ENCODE results near the gene PPP1R13L.
A peak's percentile ranks its signal among the peaks of the same experiment; 100 is the strongest.
"Not testable (repeated sequence)": the region's sequence is repeated elsewhere in the genome, so short reads cannot be mapped to it uniquely, and the experiment has no call there.

The PPP1R13L gene

GRCh38 chr19:45344621-45345505 lies 60.0 kb downstream of the PPP1R13L start:
- DNase-seq, result no peak

GRCh38 chr19:45342911-45343310 lies 62.0 kb downstream of the PPP1R13L start:
- DNase-seq, result no peak

- no peak for DNase-seq
Observed at GRCh38 chr19:45340899-45341453, 63.9 kb downstream of the PPP1R13L start.

- no peak for DNase-seq
Observed at GRCh38 chr19:45340232-45340898, 64.5 kb downstream of the PPP1R13L start, which contains the start of gene KLC3. Gene KLC3 (plus strand): TSS chr19:45340750. CDS start chr19:45345542, 4,792 bp downstream.

- DNase-seq, result no peak
Observed at GRCh38 chr19:45339629-45340028, 65.2 kb downstream of the PPP1R13L start.

- no peak for DNase-seq
Observed at GRCh38 chr19:45336696-45337251, 68.1 kb downstream of the PPP1R13L start.

- DNase-seq, result not testable (repeated sequence)
Observed at GRCh38 chr19:45334881-45335280, 70.0 kb downstream of the PPP1R13L start.

GRCh38 chr19:45333609-45334303 lies 71.1 kb downstream of the PPP1R13L start:
- peak; percentile 5 to 17 for DNase-seq

GRCh38 chr19:45331411-45331810 lies 73.5 kb downstream of the PPP1R13L start:
- no peak for DNase-seq
